H1 (cell line): ENCODE data around the gene CCDC112. TPM values are rescaled to one million over a fixed set of nuclear protein-coding genes. Genes with fewer than 3 reads are reported as not detected.

Experiments used
- CTCF ChIA-PET: fragments of 300-600 bp; sonication (Branson Sonifier 250); formaldehyde crosslinking; loops from one replicate; lab custom pipeline; 2021; ENCODE audit not compliant: partially characterized antibody; lab: Charles Lee
- POLR2A ChIA-PET: fragments of 300-600 bp; sonication (Branson Sonifier 250); formaldehyde crosslinking; loops from one replicate; lab custom pipeline; 2021; ENCODE audit warnings: inconsistent platforms; ENCODE audit not compliant: partially characterized antibody; lab: Charles Lee
- DNase-seq, 2 experiments: peaks; one replicate each; pipeline versions ENCODE4 v3.0.0 to v3.0.0-alpha.2; 2010 to 2022; ENCODE audit warnings: low spot score in 2 of 2, low read depth in 1 of 2, mixed read lengths in 1 of 2
- FAIRE-seq: peaks from 2 replicates; lab custom pipeline; 2011; peaks lifted over from hg19 to GRCh38; lab: Jason Lieb, UNC
- H2AFZ ChIP-seq: 2 replicates; pipeline ENCODE4 v1.8.1; 2012; ENCODE audit warnings: low read length, inconsistent platforms
- H2AK5ac ChIP-seq: 2 replicates; pipeline ENCODE4 v1.6.1; 2013; ENCODE audit warnings: low read depth, low read length
- H2BK120ac ChIP-seq: replicated peaks from 2 replicates; pipeline ENCODE3; 2013; ENCODE audit warnings: low read depth, low read length, inconsistent platforms
- H2BK12ac ChIP-seq: 2 replicates; pipeline ENCODE4 v1.6.1; 2013; ENCODE audit warnings: low read depth, low read length
- H2BK15ac ChIP-seq: 2 replicates; pipeline ENCODE4 v1.6.1; 2013; ENCODE audit warnings: low read length
- H2BK20ac ChIP-seq: 2 replicates; pipeline ENCODE4 v1.6.1; 2013; ENCODE audit warnings: low read length
- H2BK5ac ChIP-seq: 2 replicates; pipeline ENCODE4 v1.6.1; 2013; ENCODE audit warnings: low read depth, low read length
- H3K14ac ChIP-seq: 2 replicates; pipeline ENCODE4 v1.6.1; 2013; ENCODE audit warnings: inconsistent platforms; ENCODE audit not compliant: insufficient read length
- H3K18ac ChIP-seq: 2 replicates; pipeline ENCODE4 v1.6.1; 2013; ENCODE audit warnings: low read length; ENCODE audit errors: extremely low read depth
- H3K23ac ChIP-seq: 2 replicates; pipeline ENCODE4 v1.6.1; 2013; ENCODE audit warnings: inconsistent platforms; ENCODE audit not compliant: insufficient read length
- H3K23me2 ChIP-seq: 2 replicates; pipeline ENCODE4 v1.6.1; 2013; ENCODE audit warnings: low read depth, low read length
- H3K27ac ChIP-seq: 2 replicates; pipeline ENCODE4 v1.6.1; 2011; ENCODE audit warnings: low read depth, low read length, inconsistent platforms
- H3K27me3 ChIP-seq, 4 experiments: replicated peaks in 1 of 4; 1 replicate in 1 of 4; 2 replicates in 3 of 4; pipeline versions ENCODE4 v1.6.1 to v1.8.1; 2011 to 2013; ENCODE audit warnings: low read length in 3 of 4, mild to moderate bottlenecking in 3 of 4, inconsistent platforms in 2 of 4, mixed read lengths in 2 of 4, moderate library complexity in 1 of 4; ENCODE audit not compliant: control insufficient read depth in 3 of 4, insufficient read depth in 3 of 4; ENCODE audit errors: extremely low read depth in 1 of 4
- H3K36me3 ChIP-seq, 4 experiments: 2 replicates each; pipeline versions ENCODE4 v1.6.1 to v1.8.1; 2011 to 2013; ENCODE audit warnings: mild to moderate bottlenecking in 4 of 4, low read length in 3 of 4, moderate library complexity in 2 of 4, control low read depth in 1 of 4, inconsistent platforms in 1 of 4; ENCODE audit not compliant: insufficient read depth in 4 of 4, control insufficient read depth in 2 of 4
- H3K4ac ChIP-seq: replicated peaks from 2 replicates; pipeline ENCODE3; 2013; ENCODE audit warnings: low read length, low read depth, mixed read lengths, inconsistent platforms; ENCODE audit not compliant: insufficient read length
- H3K4me1 ChIP-seq, 4 experiments: replicated peaks in 1 of 4; 1 replicate in 1 of 4; 2 replicates in 3 of 4; pipeline versions ENCODE4 v1.6.1 to v1.8.1; 2011 to 2013; ENCODE audit warnings: low read length in 3 of 4, inconsistent platforms in 2 of 4, mixed read lengths in 1 of 4; ENCODE audit not compliant: insufficient read depth in 4 of 4, control insufficient read depth in 3 of 4
- H3K4me2 ChIP-seq, 2 experiments: 2 replicates each; pipeline versions ENCODE4 v1.6.1 to v1.8.1; 2011 to 2013; ENCODE audit warnings: low read depth in 2 of 2, low read length in 2 of 2, control low read depth in 1 of 2, inconsistent platforms in 1 of 2, mild to moderate bottlenecking in 1 of 2; ENCODE audit not compliant: insufficient read depth in 1 of 2
- H3K4me3 ChIP-seq, 4 experiments: fragments of 200-600, 300-600 bp in 1 of 4; sonication (generic), shearing (Covaris generic), sonication (Bioruptor Twin) in 1 of 4; 2 replicates each; pipeline versions ENCODE4 v1.5.1 to v1.8.1; 2011 to 2016; ENCODE audit warnings: low read length in 4 of 4, low read depth in 3 of 4, control low read depth in 2 of 4, inconsistent platforms in 2 of 4, mild to moderate bottlenecking in 2 of 4, mixed read lengths in 1 of 4, moderate library complexity in 1 of 4; ENCODE audit not compliant: insufficient read depth in 2 of 4; ENCODE audit errors: extremely low read depth in 1 of 4
- H3K56ac ChIP-seq: replicated peaks from 2 replicates; pipeline ENCODE3; 2013; ENCODE audit warnings: low read depth, mild to moderate bottlenecking, mixed read lengths, low read length, inconsistent platforms; ENCODE audit not compliant: insufficient read length
- H3K79me1 ChIP-seq: 2 replicates; pipeline ENCODE4 v1.6.1; 2013; ENCODE audit warnings: low read depth, low read length, control low read depth
- H3K79me2 ChIP-seq, 2 experiments: 2 replicates each; pipeline versions ENCODE4 v1.6.1 to v1.8.1; 2012 to 2013; ENCODE audit warnings: low read length in 2 of 2, mild to moderate bottlenecking in 2 of 2, inconsistent platforms in 1 of 2; ENCODE audit not compliant: insufficient read depth in 2 of 2, control insufficient read depth in 1 of 2
- H3K9ac ChIP-seq, 4 experiments: replicated peaks in 1 of 4; 1 replicate in 1 of 4; 2 replicates in 3 of 4; pipeline versions ENCODE4 v1.6.1 to v1.8.1; 2011 to 2013; ENCODE audit warnings: low read depth in 3 of 4, low read length in 3 of 4, control low read depth in 2 of 4, mild to moderate bottlenecking in 2 of 4, moderate library complexity in 2 of 4, inconsistent platforms in 1 of 4; ENCODE audit errors: extremely low read depth in 1 of 4
- H3K9me3 ChIP-seq, 2 experiments: 2 replicates each; pipeline versions ENCODE4 v1.6.1 to v1.8.1; 2012 to 2013; ENCODE audit warnings: mild to moderate bottlenecking in 2 of 2, moderate library complexity in 2 of 2, control low read depth in 1 of 2, inconsistent platforms in 1 of 2, low read depth in 1 of 2, low read length in 1 of 2, mixed read lengths in 1 of 2; ENCODE audit not compliant: insufficient read depth in 2 of 2
- H4K20me1 ChIP-seq, 2 experiments: replicated peaks in 1 of 2; 2 replicates each; pipeline versions ENCODE3 to v1.8.1; 2011 to 2013; ENCODE audit warnings: inconsistent platforms in 2 of 2, low read length in 2 of 2, mild to moderate bottlenecking in 1 of 2; ENCODE audit not compliant: insufficient read depth in 2 of 2, control insufficient read depth in 1 of 2
- H4K5ac ChIP-seq: 2 replicates; pipeline ENCODE4 v1.6.1; 2013; ENCODE audit warnings: low read length, low read depth, mixed read lengths, inconsistent platforms; ENCODE audit not compliant: insufficient read length
- H4K8ac ChIP-seq: 2 replicates; pipeline ENCODE4 v1.8.0; 2013; ENCODE audit warnings: mild to moderate bottlenecking, moderate library complexity, low read length, inconsistent platforms; ENCODE audit not compliant: insufficient read depth; ENCODE audit errors: extremely low read depth
- H4K91ac ChIP-seq: replicated peaks from 2 replicates; pipeline ENCODE3; 2013; ENCODE audit warnings: low read length, mixed read lengths, inconsistent platforms; ENCODE audit not compliant: insufficient read length
- KDM4A ChIP-seq: IDR thresholded peaks from one replicate; pipeline ENCODE4 v1.7.1; 2012; ENCODE audit warnings: low read depth, mild to moderate bottlenecking, moderate library complexity, low read length, inconsistent platforms; ENCODE audit not compliant: severe bottlenecking
- SRF ChIP-seq: IDR thresholded peaks from 2 replicates; pipeline ENCODE4 v1.6.1; 2011; ENCODE audit warnings: mild to moderate bottlenecking, low read depth, low read length, moderate library complexity
- TEAD4 ChIP-seq: IDR thresholded peaks from 2 replicates; pipeline ENCODE4 v1.6.1; 2012; ENCODE audit warnings: low read depth, low read length, inconsistent platforms, mixed read lengths
- WGBS, 2 experiments: shearing (Covaris generic) in 1 of 2; methylation state at CpG; one replicate each; pipeline versions ENCODE4 v1.1.6 to v1.1.7; 2013 to 2015; ENCODE audit warnings: low lambda C conversion rate in 2 of 2, mixed read lengths in 2 of 2, inconsistent platforms in 1 of 2, low coverage in 1 of 2, missing lambda C conversion rate in 1 of 2; ENCODE audit not compliant: insufficient replicate concordance in 2 of 2, insufficient coverage in 1 of 2, insufficient read length in 1 of 2; ENCODE audit errors: extremely low coverage in 1 of 2, missing lambda C conversion rate in 1 of 2; 5-methylcytosine and 5-hydroxymethylcytosine counted together
- polyA plus RNA-seq, 7 experiments: library from polyadenylated mRNA; depleted of rRNA in 3 of 7; stranded (reverse) in 5 of 7; unstranded in 2 of 7; fragments of >200 nt in 5 of 7; fragments of 200-250 nt in 2 of 7; gene quantifications; 1 replicate in 5 of 7; 2 replicates in 1 of 7; 4 replicates in 1 of 7; pipeline versions ENCODE4 v1.2.1 to v1.2.3, GENCODE V29; 2011 to 2013; ENCODE audit warnings: missing spikeins in 2 of 7, mixed read lengths in 2 of 7
- total RNA-seq: library from RNA; stranded (reverse); fragmentation: NEBNext Ultra II Directional; extraction: Animal tissue kit (Norgen Biotek cat#: 25700); gene quantifications from 2 replicates; pipeline ENCODE4 v1.2.1, GENCODE V29; 2021

Gene CCDC112
- total and polyA plus RNA-seq, 2 of the 8 experiments (the other 6 are each of a cell fraction or from before 2014, with no cell fraction given) = 3.3 to 15.6 TPM

GRCh38 chr5:115306011-115306536 lies 9.6 kb upstream of the CCDC112 start:
- Histone ChIP-seq H2BK15ac (no peak overlapping the region), H3K18ac (no peak overlapping the region), H3K14ac (no peak overlapping the region), H3K27me3 (no peaks in the 10 kb centered on the region), H3K4me1 (peaks cover 0 to 5% (median 0%) of the 10 kb centered on the region in 4 experiments; a peak in 2 of 7 replicates), H3K27ac (no peak overlapping the region), H3K9ac (no peak overlapping the region), H3K9me3 (no peaks in the 10 kb centered on the region), H3K23me2 (no peaks in the 10 kb centered on the region; the same call in 1 of the 2 replicates), H2BK5ac (no peak overlapping the region), H2BK12ac (no peak overlapping the region), H3K79me1 (no peaks in the 10 kb centered on the region), H4K5ac (no peak overlapping the region), H3K36me3 (no peaks in the 10 kb centered on the region), H2BK120ac (no peak overlapping the region), H3K56ac (no peak overlapping the region), H2AK5ac (no peak overlapping the region), H3K23ac (no peak overlapping the region), H3K4me3 (no peak overlapping the region), H2BK20ac (no peak overlapping the region), H2AFZ (no peak overlapping the region), H4K8ac (no peak overlapping the region), H4K20me1 (no peaks in the 10 kb centered on the region), H3K4me2 (no peak overlapping the region), H3K79me2 (no peaks in the 10 kb centered on the region), H4K91ac (no peak overlapping the region), H3K4ac (no peak overlapping the region)
- 100% methylated on average over 1 of the region's 1 CpG; no CpG with 5 or more reads in 1 of the 2 experiments for WGBS, 2 experiments
- no peak for FAIRE-seq
- ChIA-PET POLR2A (interaction anchor here (0.8 kb wide), 1 partner anchor 10 kb away, joined by 5 read pairs; the partner anchor contains the start of gene CCDC112), CTCF (interaction anchor here (1.1 to 8.9 kb wide), 2 partner anchors 268 to 533 kb away, joined by 3 to 138 read pairs; no protein-coding TSS in a partner anchor)
- TF ChIP-seq SRF (peak; percentile 76), TEAD4 (no peak), KDM4A (no peak)
- DNase-seq = no peak
